Activated naive CD8-positive, alpha-beta T cell treated with anti-CD3 and anti-CD28 coated beads, Interleukin-2, amount 50 U/mL, for 24 hours (primary cell): ENCODE data around the gene USP30.
A peak's percentile ranks its signal among the peaks of the same experiment; 100 is the strongest.
"Not testable (repeated sequence)": the region's sequence is repeated elsewhere in the genome, so short reads cannot be mapped to it uniquely, and the experiment has no call there.

Source experiments
- ATAC-seq: fragments of 150-1000 bp; cut with Tn5 transposase; one replicate; pipeline ENCODE4 v1.10.0; 2021
- DNase-seq: peaks from one replicate; pipeline ENCODE4 v3.0.0; 2021
- H3K27ac Mint-ChIP-seq: one replicate; pipeline ENCODE4 v1.8.0; 2021; ENCODE audit warnings: mild to moderate bottlenecking, mixed read lengths
- H3K27me3 Mint-ChIP-seq: one replicate; pipeline ENCODE4 v1.8.0; 2021; ENCODE audit warnings: mixed read lengths
- H3K36me3 Mint-ChIP-seq: one replicate; pipeline ENCODE4 v1.8.0; 2021; ENCODE audit warnings: low read depth, mixed read lengths
- H3K4me1 Mint-ChIP-seq: one replicate; pipeline ENCODE4 v1.8.0; 2021; ENCODE audit warnings: mixed read lengths
- H3K4me3 Mint-ChIP-seq: one replicate; pipeline ENCODE4 v1.8.0; 2021; ENCODE audit warnings: mild to moderate bottlenecking, moderate library complexity, mixed read lengths
- H3K9me3 Mint-ChIP-seq: one replicate; pipeline ENCODE4 v1.8.0; 2021; ENCODE audit warnings: mixed read lengths

Gene USP30

DNA sequence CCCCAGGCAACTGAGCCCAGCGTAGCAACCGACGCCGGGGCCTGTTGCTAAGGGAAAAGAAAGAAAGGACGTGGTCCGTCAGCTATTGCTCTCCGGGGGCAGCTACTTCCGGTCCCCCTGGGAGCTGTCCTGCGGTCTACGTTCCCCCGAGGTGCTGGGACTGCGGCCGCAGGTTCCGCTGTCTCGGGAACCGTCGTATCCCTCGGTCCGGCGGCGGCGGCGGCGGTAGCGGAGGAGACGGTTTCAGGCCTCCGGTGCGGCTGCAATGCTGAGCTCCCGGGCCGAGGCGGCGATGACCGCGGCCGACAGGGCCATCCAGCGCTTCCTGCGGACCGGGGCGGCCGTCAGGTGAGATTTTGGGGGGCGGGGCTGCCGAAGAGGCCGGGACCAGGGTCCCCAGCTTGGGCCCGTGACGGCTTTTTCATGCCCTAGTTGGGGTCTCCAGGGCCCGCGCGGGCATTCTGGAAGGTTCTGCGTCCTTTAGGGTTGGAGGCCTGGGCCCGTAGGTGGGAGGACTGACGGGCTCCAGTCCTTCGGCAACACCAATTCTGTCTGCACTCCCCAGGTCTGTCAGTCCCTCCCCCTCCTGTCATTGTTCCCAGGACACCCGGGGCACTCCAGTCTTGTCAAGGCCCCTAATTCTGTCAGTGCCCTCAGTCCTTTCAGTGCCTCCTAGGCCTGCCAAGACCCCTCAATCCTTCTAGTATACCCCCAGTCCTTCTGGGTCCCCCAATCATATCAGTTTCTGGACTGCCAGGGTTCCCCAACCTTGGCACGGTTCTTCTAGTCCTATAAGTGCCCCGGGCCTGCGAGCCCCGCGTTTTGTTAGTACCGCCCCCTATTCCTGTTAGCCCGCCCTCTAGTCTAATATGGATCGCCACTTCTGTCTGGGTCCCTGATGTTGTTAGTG lies at the start of gene USP30:
TSS of gene USP30 (plus strand) at position 163 of the 910 bp plus-strand sequence. CDS start at position 266, 103 bp downstream.
- peak within 1 kb of the TSS; percentile 94 for H3K27ac Mint-ChIP-seq
- H3K9me3 Mint-ChIP-seq, result no peaks in the 10 kb centered on the region
- ATAC-seq (peak; percentile 82), DNase-seq (peak; percentile 87)
- H3K27me3 Mint-ChIP-seq, result no peaks in the 10 kb centered on the region
- peaks cover 2% of the 10 kb centered on the region for H3K36me3 Mint-ChIP-seq
- peaks cover 18% of the 10 kb centered on the region for H3K4me1 Mint-ChIP-seq
- H3K4me3 Mint-ChIP-seq, result peak within 1 kb of the TSS; percentile 86

DNA sequence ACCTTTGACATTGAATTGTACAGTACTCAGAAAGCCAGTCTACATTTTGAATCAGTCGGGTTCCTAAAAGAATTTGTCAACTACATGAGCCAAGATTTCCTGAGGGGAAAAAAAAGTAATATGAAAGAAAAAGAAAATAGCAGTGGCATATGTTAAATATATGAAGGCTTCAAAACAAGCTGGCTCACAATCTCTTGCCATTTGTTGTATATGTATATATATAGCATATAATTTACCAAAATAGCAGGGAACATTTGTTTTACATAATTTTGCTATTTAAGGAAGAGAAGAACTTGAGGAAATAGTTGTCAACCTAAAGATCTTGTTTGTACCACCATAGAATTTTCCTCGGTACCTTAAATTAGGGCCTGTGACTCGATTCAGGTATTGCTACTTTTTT lies 48.4 kb upstream of the USP30 start:
- Mint-ChIP-seq H3K4me1 (no peaks in the 10 kb centered on the region), H3K4me3 (no peak overlapping the region), H3K9me3 (no peaks in the 10 kb centered on the region), H3K27ac (no peak overlapping the region), H3K36me3 (no peaks in the 10 kb centered on the region), H3K27me3 (no peaks in the 10 kb centered on the region)
- no peak for ATAC-seq
- no peak for DNase-seq

DNA sequence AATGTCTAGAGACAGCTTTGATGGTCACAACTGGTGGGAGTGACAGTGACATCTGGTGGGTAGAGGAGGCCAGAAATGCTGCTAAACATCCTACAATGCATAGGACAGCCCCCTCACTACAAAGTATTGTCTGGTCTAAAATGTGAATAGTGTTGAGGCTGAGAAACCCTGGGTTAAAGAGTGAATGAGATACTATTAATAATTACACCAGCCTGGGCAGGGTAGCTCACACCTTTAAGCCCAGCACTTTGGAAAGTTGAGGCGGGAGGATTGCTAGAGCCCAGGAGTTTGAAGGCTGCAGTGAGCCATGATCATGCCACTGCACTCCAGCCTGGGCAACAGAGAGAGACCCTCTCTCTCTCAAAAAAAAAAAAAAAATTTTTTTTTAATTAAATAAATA lies 42.6 kb upstream of the USP30 start:
- Mint-ChIP-seq H3K27me3 (peaks cover 15% of the 10 kb centered on the region), H3K27ac (no peak overlapping the region), H3K4me3 (no peak overlapping the region), H3K36me3 (no peaks in the 10 kb centered on the region), H3K4me1 (no peaks in the 10 kb centered on the region), H3K9me3 (no peaks in the 10 kb centered on the region)
- no peak for ATAC-seq
- DNase-seq, result no peak

DNA sequence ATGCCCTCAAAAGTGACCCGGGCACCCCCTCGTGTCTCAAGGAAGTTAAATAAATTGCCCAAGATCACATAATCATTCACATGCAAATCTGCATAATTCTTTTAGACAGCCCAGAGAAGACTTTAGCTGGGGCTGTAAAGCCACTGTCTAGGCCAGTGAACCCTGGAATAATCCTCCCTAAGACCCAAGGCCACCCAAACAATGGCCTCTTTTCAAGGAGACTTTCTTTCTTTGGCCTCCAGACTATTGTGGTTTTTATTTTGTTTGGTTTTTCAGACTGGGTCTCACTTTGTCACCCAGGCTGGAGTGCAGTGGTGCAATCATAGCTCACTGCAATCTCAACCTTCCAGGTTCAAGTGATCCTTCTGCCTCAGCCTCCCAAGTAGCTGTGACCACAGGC lies 42.1 kb upstream of the USP30 start:
- Mint-ChIP-seq H3K4me3 (no peak overlapping the region), H3K9me3 (no peaks in the 10 kb centered on the region), H3K27me3 (peaks cover 19% of the 10 kb centered on the region), H3K27ac (no peak overlapping the region), H3K4me1 (no peaks in the 10 kb centered on the region), H3K36me3 (no peaks in the 10 kb centered on the region)
- ATAC-seq, result no peak
- DNase-seq, result no peak

DNA sequence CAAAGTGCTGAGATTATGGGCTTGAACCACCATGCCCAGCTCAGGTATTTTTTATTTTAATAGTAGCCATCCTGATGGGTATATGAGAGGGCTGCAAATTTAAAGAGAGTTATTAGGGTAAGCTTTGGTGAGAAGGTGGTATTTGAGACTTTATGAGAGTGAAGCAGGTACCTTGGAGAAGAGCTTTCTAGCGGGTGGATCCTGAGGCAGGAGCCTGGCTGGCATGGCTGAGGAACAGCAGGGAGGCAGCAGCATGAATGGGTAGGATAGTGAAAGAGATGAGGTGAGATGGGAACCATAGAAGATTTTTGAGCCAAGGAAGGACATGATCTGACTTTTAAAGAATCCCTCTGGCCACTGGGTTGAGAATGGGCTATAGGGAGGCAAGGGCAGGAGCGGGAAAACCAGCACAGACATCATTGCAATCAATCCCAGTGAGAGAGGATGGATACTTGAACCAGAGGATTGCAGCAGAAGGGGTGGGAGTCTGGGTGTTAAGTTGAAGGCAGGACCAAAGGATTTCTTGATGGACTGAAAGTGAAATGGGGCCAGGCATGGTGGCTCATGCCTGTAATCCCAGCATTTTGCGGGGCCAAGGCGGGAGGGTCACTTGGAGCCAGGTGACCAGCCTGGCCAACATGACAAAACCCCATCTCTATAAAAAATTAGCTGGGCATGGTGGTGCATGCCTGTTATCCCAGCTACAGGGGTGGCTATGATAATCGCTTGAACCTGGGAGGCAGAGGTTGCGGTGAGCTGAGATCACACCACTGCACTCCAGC lies 37.2 kb upstream of the USP30 start:
- H3K27ac Mint-ChIP-seq, result no peak overlapping the region
- H3K36me3 Mint-ChIP-seq, result no peaks in the 10 kb centered on the region
- peaks cover 29% of the 10 kb centered on the region for H3K27me3 Mint-ChIP-seq
- ATAC-seq, result no peak
- no peaks in the 10 kb centered on the region for H3K4me1 Mint-ChIP-seq
- no peaks in the 10 kb centered on the region for H3K9me3 Mint-ChIP-seq
- H3K4me3 Mint-ChIP-seq, result no peak overlapping the region
- DNase-seq, result no peak

- no peak for ATAC-seq
- DNase-seq, result no peak
- H3K36me3 Mint-ChIP-seq, result no peaks in the 10 kb centered on the region
- no peak overlapping the region for H3K27ac Mint-ChIP-seq
- H3K4me3 Mint-ChIP-seq, result no peak overlapping the region
- peaks cover 35% of the 10 kb centered on the region for H3K27me3 Mint-ChIP-seq
- no peaks in the 10 kb centered on the region for H3K9me3 Mint-ChIP-seq
- peaks cover 2% of the 10 kb centered on the region for H3K4me1 Mint-ChIP-seq
Observed at GRCh38 chr12:109016016-109016415, 36.4 kb upstream of the USP30 start.

DNA sequence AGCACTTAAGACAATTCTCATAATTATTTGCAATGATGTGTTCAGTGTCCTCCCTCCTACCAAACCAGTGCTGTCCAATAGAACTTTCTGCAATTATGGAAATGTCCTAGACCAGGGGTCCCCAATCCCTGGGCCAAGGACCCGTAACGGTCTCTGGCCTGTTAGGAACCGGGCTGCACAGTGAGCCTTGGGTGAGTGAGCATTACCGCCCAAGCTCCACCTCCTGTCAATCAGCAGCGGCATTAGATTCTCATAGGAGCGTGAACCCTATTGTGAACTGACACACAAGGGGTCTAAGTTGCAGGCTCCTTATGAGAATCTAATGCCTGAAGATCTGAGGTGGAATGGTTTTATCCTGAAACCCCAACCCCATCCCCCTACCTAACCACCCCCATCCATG lies 35.4 kb upstream of the USP30 start:
- H3K27ac Mint-ChIP-seq, result no peak overlapping the region
- H3K36me3 Mint-ChIP-seq, result no peaks in the 10 kb centered on the region
- no peak overlapping the region for H3K4me3 Mint-ChIP-seq
- DNase-seq, result no peak
- H3K27me3 Mint-ChIP-seq, result peaks cover 33% of the 10 kb centered on the region
- no peaks in the 10 kb centered on the region for H3K9me3 Mint-ChIP-seq
- H3K4me1 Mint-ChIP-seq, result peaks cover 2% of the 10 kb centered on the region
- ATAC-seq, result no peak

DNA sequence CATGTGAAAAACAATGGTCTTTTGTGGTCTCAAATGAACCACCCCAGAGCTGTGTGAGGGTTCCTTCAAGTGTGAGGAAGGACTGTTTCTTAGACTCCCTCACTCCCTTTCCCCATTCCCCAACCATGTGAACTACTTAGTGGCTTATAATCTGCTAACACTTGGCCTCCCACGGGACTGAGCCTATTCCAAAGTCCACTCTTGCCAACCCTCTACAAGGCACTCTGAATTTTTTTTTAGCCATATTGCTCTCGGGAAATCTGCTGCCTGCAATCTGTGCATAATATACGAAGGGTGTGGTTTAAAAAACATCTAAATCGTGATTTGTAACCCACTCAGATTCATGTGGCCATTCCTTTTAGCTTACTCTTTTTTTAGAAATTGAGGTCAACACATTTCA lies 34.1 kb upstream of the USP30 start:
- Mint-ChIP-seq H3K4me1 (peaks cover 2% of the 10 kb centered on the region), H3K4me3 (no peak overlapping the region), H3K9me3 (no peaks in the 10 kb centered on the region), H3K27me3 (peaks cover 39% of the 10 kb centered on the region), H3K36me3 (no peaks in the 10 kb centered on the region), H3K27ac (no peak overlapping the region)
- no peak for DNase-seq
- no peak for ATAC-seq

DNA sequence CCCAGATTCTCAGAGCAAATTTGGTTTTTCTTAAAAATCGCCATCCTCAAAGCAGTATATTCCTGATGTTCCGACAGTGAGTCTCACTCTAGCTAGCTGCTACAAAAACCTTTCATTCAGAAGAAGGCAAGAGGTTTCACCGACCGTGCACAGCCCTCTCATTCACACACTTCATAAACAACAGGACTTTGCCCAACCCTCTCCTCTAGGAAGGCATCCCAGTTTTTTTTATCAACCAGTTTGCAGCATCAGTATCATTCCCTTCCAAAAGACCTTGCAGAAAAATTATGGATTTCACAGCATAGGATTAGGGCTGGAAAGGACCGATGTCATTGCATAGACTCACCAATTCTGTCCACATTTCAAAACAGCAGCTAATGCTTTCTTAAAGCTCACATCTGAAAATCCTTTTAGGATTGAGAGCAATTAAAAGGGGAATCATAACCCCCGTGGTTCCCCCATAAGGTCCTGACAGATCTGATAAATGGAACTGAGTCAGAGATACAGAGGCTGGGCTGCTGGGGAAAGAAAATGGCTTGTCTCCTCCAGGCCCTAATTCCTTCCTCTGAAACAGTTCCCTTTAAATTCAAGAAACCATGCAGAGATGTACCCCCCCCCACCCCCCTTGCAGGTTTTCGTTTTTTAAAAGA lies 32.1 kb upstream of the USP30 start:
- peaks cover 2% of the 10 kb centered on the region for H3K4me1 Mint-ChIP-seq
- no peak overlapping the region for H3K27ac Mint-ChIP-seq
- H3K36me3 Mint-ChIP-seq, result no peaks in the 10 kb centered on the region
- peaks cover 30% of the 10 kb centered on the region for H3K27me3 Mint-ChIP-seq
- H3K9me3 Mint-ChIP-seq, result no peaks in the 10 kb centered on the region
- ATAC-seq (no peak), DNase-seq (no peak)
- no peak overlapping the region for H3K4me3 Mint-ChIP-seq

DNA sequence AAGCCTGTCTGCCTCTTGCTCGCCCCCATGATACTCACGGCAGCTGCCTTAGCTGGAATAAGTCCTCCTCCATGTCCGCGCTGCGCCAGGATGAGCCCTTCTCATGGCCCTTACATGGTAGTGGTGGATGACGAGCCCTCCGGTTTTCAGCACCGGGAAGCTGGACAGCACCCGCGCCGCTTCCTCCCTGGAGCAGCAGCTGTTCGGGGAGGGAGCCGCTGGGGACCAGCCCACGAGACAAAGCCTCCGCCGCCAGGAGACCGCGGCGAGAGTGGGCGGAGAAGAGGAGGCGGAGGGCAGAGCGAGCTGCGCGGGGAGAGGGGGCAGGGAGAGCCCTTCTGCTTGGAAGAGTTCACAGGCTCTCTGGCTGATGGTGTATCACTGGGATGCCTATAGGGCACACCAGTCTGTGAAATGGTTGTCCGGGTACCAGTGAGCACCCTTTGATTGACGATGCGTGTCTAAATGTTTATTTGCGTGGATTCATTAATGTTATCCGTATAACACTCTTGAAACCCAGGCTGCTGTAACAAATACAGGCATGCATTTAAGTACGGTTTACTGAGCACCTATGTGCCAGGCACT lies 31.5 kb upstream of the USP30 start, which contains the start of gene SVOP:
TSS of gene SVOP (minus strand) at position 273 of the 585 bp plus-strand sequence. CDS start at position 73, 200 bp downstream.
- peak; percentile 41 for DNase-seq
- peaks cover 31% of the 10 kb centered on the region for H3K27me3 Mint-ChIP-seq
- no peaks in the 10 kb centered on the region for H3K36me3 Mint-ChIP-seq
- no peaks in the 10 kb centered on the region for H3K9me3 Mint-ChIP-seq
- peak; percentile 20 for ATAC-seq
- peaks cover 2% of the 10 kb centered on the region for H3K4me1 Mint-ChIP-seq
- no peak within 1 kb of the TSS for H3K27ac Mint-ChIP-seq
- no peak within 1 kb of the TSS for H3K4me3 Mint-ChIP-seq

DNA sequence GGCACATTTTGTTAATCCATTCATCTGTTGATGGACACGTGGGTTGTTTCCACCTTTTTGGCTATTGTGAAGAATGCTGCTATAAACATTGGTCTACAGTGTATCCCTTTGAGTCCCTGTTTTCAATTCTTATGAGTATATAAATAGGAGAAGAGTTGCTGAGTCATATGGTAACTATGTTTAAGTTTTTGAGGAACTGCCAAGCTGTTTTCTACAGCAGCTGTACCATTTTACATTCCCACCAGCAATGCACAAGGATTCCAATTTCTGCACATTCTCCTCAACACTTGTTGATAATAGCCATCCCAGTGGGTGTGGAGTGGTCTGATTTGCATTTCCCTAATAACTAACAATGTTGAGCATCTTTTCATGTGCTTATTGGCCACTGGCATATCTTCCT lies 24.6 kb upstream of the USP30 start:
- Mint-ChIP-seq H3K4me1 (no peaks in the 10 kb centered on the region), H3K36me3 (no peaks in the 10 kb centered on the region), H3K9me3 (no peaks in the 10 kb centered on the region), H3K27ac (no peak overlapping the region), H3K4me3 (no peak overlapping the region), H3K27me3 (peaks cover 10% of the 10 kb centered on the region)
- no peak for DNase-seq
- ATAC-seq, result no peak

- H3K4me3 Mint-ChIP-seq, H3K36me3 Mint-ChIP-seq, DNase-seq, H3K27ac Mint-ChIP-seq, H3K4me1 Mint-ChIP-seq, H3K27me3 Mint-ChIP-seq, ATAC-seq, H3K9me3 Mint-ChIP-seq: not testable (repeated sequence)
Observed at GRCh38 chr12:109028624-109029023, 23.8 kb upstream of the USP30 start.

DNA sequence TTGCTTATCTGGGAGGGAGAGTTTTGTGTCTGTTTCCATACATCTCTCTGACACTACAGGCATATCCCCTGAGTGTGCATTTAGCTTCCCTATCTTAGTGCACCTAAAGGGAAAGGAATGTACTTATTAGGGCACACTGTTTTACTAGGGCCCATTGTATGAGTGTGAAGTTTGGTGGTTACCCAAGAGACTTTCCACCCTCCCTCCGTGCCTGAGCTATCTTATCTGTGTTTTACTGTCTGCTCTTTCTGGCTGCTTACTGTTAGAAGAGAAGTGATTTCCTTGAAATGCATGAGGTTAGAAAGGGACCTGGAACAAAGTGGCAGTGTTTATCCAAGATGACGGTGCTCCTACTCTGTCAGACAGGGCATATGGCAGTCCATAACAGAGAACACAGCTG lies 23.0 kb upstream of the USP30 start:
- ATAC-seq (no peak), DNase-seq (no peak)
- Mint-ChIP-seq H3K9me3 (no peaks in the 10 kb centered on the region), H3K4me3 (no peak overlapping the region), H3K36me3 (no peaks in the 10 kb centered on the region), H3K27ac (no peak overlapping the region), H3K4me1 (no peaks in the 10 kb centered on the region), H3K27me3 (peaks cover 9% of the 10 kb centered on the region)
